BLaER1 (cell line): ENCODE results near the gene POU2AF3.

Source experiments
- H3K27ac ChIP-seq: shearing (Covaris generic); formaldehyde crosslinking; 2 replicates; pipeline ENCODE4 v1.8.1; 2022
- H3K27me3 ChIP-seq: shearing (Covaris generic); formaldehyde crosslinking; 2 replicates; pipeline ENCODE4 v1.8.1; 2022
- H3K36me3 ChIP-seq: shearing (Covaris generic); formaldehyde crosslinking; 2 replicates; pipeline ENCODE4 v1.8.1; 2022
- H3K4me1 ChIP-seq: shearing (Covaris generic); formaldehyde crosslinking; 2 replicates; pipeline ENCODE4 v1.8.1; 2022
- H3K4me2 ChIP-seq: shearing (Covaris generic); formaldehyde crosslinking; 2 replicates; pipeline ENCODE4 v1.8.1; 2022
- H3K4me3 ChIP-seq: shearing (Covaris generic); formaldehyde crosslinking; 2 replicates; pipeline ENCODE4 v1.8.1; 2022
- H3K9ac ChIP-seq: shearing (Covaris generic); formaldehyde crosslinking; 2 replicates; pipeline ENCODE4 v1.8.1; 2022
- H3K9me3 ChIP-seq: shearing (Covaris generic); formaldehyde crosslinking; 2 replicates; pipeline ENCODE4 v1.8.1; 2022
- H4K20me1 ChIP-seq: shearing (Covaris generic); formaldehyde crosslinking; 2 replicates; pipeline ENCODE4 v1.8.1; 2022
- Cebpa-rat ChIP-seq: shearing (Covaris generic); IDR thresholded peaks from 2 replicates; pipeline ENCODE4 v1.8.1; 2022

The POU2AF3 gene

DNA sequence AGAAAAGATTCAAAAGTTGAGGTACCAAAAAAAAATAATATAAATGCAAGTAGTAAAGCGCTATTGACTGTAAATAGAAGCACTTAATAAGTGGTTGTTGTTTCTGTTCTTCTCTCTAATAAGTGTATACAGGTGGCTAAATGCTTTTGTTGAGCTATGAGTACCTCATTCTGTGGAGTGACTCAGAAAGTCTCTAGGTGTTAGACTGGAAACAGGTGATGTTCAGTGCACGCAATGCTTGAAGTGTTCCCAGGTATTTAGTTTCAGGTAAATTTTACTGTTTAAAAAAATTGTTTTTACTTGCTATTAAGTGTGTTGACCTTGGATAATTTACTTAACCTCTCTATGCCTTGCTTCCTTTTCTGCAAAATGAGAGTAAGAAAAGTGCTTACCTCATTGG is 24.2 kb downstream of the POU2AF3 start:
- Histone ChIP-seq H3K27me3 (no peaks in the 10 kb centered on the region), H3K4me1 (no peaks in the 10 kb centered on the region), H3K4me2 (no peak overlapping the region), H3K27ac (no peak overlapping the region), H4K20me1 (no peaks in the 10 kb centered on the region), H3K9ac (no peak overlapping the region), H3K4me3 (no peak overlapping the region), H3K36me3 (no peaks in the 10 kb centered on the region), H3K9me3 (no peaks in the 10 kb centered on the region)
- TF ChIP-seq Cebpa-rat = no peak

DNA sequence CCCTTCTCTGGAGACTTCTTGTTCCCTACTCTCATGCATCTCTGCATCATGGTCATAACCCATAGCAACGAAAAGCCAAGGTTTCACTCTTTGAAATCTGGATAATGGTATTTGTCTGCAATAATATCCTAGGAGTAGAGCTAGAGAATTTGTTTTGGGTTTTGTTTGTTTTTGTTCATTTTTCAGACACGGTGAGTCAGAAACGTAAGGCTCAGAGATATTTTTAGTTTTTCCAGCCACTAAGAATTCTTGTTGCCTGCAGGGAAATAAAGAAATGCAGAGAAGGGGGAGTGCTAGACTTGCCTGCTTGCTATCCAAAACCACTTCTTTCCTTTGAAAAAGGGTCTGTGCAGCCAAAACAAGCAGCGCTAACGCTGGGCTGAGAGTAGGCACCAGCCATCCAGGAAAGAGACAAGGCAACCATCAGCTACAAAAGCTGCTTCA is 26.0 kb downstream of the POU2AF3 start:
- H3K27ac ChIP-seq = no peak overlapping the region
- no peaks in the 10 kb centered on the region for H3K9me3 ChIP-seq
- H3K9ac ChIP-seq = no peak overlapping the region
- H3K4me1 ChIP-seq = peaks cover 7% of the 10 kb centered on the region; the same call in 1 of the 2 replicates
- H3K4me2 ChIP-seq = no peak overlapping the region
- no peak for TF ChIP-seq Cebpa-rat
- H3K27me3 ChIP-seq = no peaks in the 10 kb centered on the region
- H3K36me3 ChIP-seq = no peaks in the 10 kb centered on the region
- no peak overlapping the region for H3K4me3 ChIP-seq
- H4K20me1 ChIP-seq = no peaks in the 10 kb centered on the region

DNA sequence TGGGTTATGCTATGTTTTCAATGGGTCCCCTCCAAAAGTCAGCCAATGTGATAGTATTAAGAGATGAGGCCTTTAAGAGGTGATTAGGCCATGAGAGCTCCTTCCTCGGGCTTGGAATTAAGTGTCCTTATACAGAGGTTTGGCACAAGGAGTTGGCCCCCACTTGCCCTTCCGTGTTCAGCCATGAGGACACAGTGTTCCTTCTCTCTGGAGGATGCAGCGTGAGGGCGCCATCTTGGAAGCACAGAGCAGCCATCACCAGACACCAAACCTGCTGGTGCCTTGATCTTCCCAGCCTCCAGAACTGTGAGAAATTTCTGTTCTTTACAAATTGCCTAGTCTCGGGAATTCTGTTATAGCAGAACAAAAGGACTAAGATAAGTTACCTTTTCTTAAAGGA is 26.9 kb downstream of the POU2AF3 start:
- Histone ChIP-seq H3K4me2 (no peak overlapping the region), H3K36me3 (no peaks in the 10 kb centered on the region), H3K9me3 (no peaks in the 10 kb centered on the region), H3K4me1 (peaks cover 17% of the 10 kb centered on the region), H3K27me3 (no peaks in the 10 kb centered on the region), H3K27ac (no peak overlapping the region), H3K9ac (no peak overlapping the region), H4K20me1 (no peaks in the 10 kb centered on the region), H3K4me3 (no peak overlapping the region)
- TF ChIP-seq Cebpa-rat = no peak

DNA sequence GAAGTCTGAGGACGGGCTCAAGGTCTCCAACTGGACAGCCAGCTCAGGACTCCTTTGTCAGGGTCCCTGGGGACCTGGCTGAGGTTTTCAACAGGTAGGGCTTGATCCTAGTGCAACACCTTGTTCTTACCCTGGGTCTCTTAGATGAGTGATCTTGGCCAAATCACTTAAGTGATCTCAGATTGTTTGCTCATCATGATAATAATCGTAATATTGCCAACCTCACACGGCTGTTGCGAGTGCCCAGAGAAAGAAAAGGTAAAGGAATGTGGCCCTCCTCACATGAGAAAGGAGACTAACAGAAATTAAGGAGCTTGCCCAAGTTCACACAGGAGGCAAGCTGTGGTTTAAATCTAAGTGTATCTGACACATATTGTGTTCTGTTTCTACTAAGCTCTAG is 28.5 kb downstream of the POU2AF3 start:
- no peak for TF ChIP-seq Cebpa-rat
- Histone ChIP-seq H3K9me3 (no peaks in the 10 kb centered on the region), H4K20me1 (no peaks in the 10 kb centered on the region), H3K4me3 (no peak overlapping the region), H3K27ac (no peak overlapping the region), H3K36me3 (no peaks in the 10 kb centered on the region; the same call in 1 of the 2 replicates), H3K4me2 (no peak overlapping the region), H3K4me1 (peaks cover 20% of the 10 kb centered on the region), H3K27me3 (no peaks in the 10 kb centered on the region), H3K9ac (no peak overlapping the region)

DNA sequence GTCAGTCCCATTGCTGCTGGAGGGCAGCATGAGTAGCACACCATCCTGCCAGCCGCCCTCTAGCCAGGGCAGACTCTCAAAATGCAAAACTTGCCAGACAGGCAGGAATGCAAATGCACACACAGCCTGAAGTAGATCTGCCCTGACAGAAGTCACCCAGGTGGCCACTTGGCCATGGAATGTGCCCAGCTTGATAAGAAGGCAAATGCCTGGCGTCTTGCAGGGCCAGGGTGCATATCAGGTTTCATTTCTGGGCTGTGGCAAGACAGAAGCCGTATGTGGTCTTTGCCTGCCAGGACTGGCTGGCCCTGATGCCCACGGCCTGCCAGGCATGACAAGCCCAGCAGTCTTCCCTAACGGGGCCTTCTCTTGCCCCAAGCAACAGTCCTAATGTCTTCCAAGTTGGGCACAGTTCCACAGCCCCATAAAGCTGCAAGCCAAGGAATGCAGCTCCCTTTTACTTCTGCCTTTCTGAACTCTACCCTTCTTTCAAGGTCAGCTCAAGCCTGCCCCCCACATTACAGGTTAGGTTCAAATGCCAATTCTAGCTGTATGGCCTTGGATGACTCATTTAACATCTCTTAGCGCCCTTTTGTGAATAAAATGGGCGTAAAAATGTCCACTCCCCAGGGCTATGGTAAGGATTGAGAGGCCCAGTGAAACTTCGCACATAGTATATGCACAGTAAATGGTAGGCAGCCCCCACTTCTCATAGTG is 29.7 kb downstream of the POU2AF3 start:
- Histone ChIP-seq H3K9me3 (no peaks in the 10 kb centered on the region), H3K4me1 (peaks cover 20% of the 10 kb centered on the region), H3K4me3 (no peak overlapping the region), H3K4me2 (no peak overlapping the region), H4K20me1 (no peaks in the 10 kb centered on the region), H3K27ac (no peak overlapping the region), H3K27me3 (no peaks in the 10 kb centered on the region), H3K9ac (no peak overlapping the region), H3K36me3 (no peaks in the 10 kb centered on the region; the same call in 1 of the 2 replicates)
- no peak for TF ChIP-seq Cebpa-rat

DNA sequence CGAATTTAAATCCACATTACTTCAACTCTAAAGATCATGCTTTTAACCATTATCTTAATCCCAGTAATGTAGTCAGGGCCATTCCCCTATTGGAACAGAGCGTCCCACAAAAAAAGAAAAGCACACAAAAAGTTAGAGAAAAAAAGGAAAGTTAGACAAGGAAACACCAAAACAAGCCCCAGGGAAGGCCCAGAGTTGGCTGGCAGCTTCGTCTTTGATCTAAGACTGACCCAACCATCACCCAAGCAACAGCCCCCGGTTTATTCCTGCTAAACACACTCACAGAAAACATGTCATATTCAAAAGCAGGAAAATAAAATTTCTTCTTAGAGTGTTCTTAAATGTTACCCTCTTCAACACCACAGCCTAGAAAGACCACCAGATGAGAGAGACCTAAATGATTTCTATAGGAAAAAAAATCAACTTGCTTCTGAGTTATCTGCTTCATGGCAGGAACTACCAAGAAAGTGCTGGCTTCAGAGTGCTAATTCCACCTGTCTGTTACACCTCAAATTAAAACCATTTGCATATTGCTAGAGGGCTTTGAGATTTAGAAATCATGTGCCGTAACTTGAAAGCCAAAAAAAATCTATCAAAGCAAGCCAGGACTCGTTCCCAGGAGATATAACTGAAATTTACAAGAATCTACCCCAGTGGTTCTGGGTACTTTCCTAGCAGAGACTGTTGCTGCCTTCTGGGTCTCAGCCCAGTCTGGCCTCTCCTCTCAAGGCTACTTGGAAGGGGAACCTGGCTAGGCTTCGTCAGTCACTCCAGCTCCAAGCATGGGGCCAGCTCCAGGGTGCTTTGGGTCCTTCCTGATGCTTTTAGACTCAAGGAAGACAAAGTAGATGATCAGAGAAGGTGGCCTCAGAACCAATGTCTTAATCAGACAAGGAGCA is 31.2 kb downstream of the POU2AF3 start:
- Histone ChIP-seq H3K4me3 (no peak overlapping the region), H3K9ac (no peak overlapping the region), H3K36me3 (no peaks in the 10 kb centered on the region; the same call in 1 of the 2 replicates), H3K27ac (no peak overlapping the region), H4K20me1 (no peaks in the 10 kb centered on the region), H3K4me1 (peaks cover 20% of the 10 kb centered on the region), H3K27me3 (no peaks in the 10 kb centered on the region), H3K4me2 (peak overlapping the region; percentile 35), H3K9me3 (no peaks in the 10 kb centered on the region)
- TF ChIP-seq Cebpa-rat = no peak

DNA sequence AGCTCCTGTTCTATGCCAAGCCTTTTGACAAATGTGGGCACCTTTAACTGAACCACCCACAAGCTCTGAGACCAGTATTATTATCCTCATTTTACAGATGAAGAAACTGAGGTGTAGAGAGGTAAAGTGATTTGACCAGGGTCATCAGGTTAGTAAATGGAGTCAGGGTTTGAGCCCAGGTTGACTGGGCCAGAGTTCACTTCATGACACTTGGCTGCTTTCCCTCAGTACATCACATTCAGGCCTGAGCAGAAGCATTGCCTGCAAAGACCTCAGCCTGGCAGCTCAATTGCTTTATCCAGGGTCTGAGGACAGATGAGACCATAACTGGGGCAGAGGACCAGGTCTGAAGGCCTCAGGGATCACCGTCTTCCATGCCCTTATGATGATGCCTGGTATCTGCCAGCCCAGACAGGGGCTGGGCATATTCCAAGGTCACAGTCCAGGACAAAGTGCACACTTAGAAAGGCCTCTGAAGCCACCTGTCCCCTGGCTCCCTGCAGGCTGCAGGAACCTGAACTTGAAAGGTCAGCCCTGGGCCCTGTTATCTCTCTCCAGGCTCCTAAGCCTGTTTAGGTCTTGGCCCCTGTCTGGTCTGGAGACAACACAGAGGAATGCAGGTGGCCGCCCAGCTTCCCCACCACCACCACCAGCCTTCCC is 32.0 kb downstream of the POU2AF3 start:
- Histone ChIP-seq H3K36me3 (no peaks in the 10 kb centered on the region; the same call in 1 of the 2 replicates), H3K27me3 (no peaks in the 10 kb centered on the region), H3K27ac (no peak overlapping the region), H3K4me2 (peak overlapping the region; percentile 35), H4K20me1 (no peaks in the 10 kb centered on the region), H3K4me1 (peaks cover 20% of the 10 kb centered on the region), H3K9ac (no peak overlapping the region), H3K4me3 (no peak overlapping the region), H3K9me3 (no peaks in the 10 kb centered on the region)
- no peak for TF ChIP-seq Cebpa-rat

DNA sequence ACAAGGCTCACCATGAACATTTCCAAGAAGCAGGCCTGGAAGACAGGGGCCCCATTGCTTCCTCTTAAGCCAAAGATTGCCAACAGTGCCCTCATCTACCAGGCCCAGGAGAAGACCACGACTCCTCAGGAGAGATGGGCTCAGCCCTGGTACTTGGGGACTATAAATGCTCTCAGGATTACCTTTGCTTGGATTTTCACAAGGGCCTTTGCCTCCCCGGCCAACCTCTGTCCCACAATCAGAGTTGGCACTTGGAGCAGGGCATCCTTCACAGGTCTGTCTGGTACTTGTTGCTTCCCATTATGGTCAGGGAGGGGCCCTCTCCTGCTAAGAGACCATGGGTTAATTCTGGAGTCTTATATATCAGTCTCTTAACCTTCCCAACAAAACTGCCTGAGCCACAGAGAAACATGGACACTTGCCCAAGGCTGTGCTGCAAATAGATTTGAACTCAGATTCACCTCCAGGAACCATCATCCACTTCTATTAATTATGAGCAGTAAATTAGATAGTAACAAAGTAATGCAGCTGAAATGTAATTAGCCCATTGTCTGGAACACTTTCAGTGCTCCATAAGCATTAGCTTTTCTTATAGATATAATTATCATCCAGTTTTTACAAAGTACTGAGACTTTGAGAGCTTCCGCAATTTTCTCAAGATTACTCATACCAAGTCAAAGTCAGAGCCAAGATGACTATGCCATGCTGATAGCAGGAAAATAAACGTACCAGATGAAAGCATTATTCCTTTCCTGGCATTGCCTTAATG is 33.5 kb downstream of the POU2AF3 start:
- H3K9ac ChIP-seq = no peak overlapping the region
- no peak overlapping the region for H3K4me2 ChIP-seq
- TF ChIP-seq Cebpa-rat = no peak
- H3K4me3 ChIP-seq = no peak overlapping the region
- no peak overlapping the region for H3K27ac ChIP-seq
- H3K36me3 ChIP-seq = peaks cover 2% of the 10 kb centered on the region; the same call in 1 of the 2 replicates
- no peaks in the 10 kb centered on the region for H3K27me3 ChIP-seq
- no peaks in the 10 kb centered on the region for H3K9me3 ChIP-seq
- H3K4me1 ChIP-seq = peaks cover 26% of the 10 kb centered on the region
- H4K20me1 ChIP-seq = no peaks in the 10 kb centered on the region
